Amygdala (tissue), 56 donors: Measurements from ENCODE around the gene ZNF417.
"Not testable (repeated sequence)": the region's sequence is repeated elsewhere in the genome, so short reads cannot be mapped to it uniquely, and the experiment has no call there.

ENCODE experiments used
- DNase-seq, 56 donors: peaks; one replicate each; lab custom pipeline; 2025; lab: John Stamatoyannopoulos, UW

ZNF417 gene

GRCh38 chr19:57888107-57888559 is 28.3 kb downstream of the ZNF417 start:
- DNase-seq: no peak

GRCh38 chr19:57887195-57887941 is 29.0 kb downstream of the ZNF417 start:
- no peak for DNase-seq

- no peak for DNase-seq
Measured at GRCh38 chr19:57886046-57886445, 30.3 kb downstream of the ZNF417 start.

- DNase-seq: not testable (repeated sequence)
Measured at GRCh38 chr19:57873883-57874799, 42.3 kb downstream of the ZNF417 start.

GRCh38 chr19:57872450-57872849 is 43.9 kb downstream of the ZNF417 start:
- DNase-seq: no peak

- DNase-seq: no peak
Measured at GRCh38 chr19:57870225-57870624, 46.2 kb downstream of the ZNF417 start.

GRCh38 chr19:57869655-57870054 is 46.7 kb downstream of the ZNF417 start:
- DNase-seq: not testable (repeated sequence)

GRCh38 chr19:57867868-57868492 is 48.4 kb downstream of the ZNF417 start:
- no peak for DNase-seq
